CD14-positive monocyte (primary cell): ENCODE results near the gene MMP27. TPM values are rescaled to one million over a fixed set of nuclear protein-coding genes. Genes with fewer than 3 reads are reported as not detected.

Experiments
- DNase-seq, 3 donors: peaks; one replicate each; pipeline ENCODE4 v3.0.0-alpha.2; 2011 to 2022
- H2AFZ ChIP-seq: 2 replicates; pipeline ENCODE4 v1.6.0; 2012; ENCODE audit warnings: mild to moderate bottlenecking, low read depth, low read length, inconsistent platforms; ENCODE audit not compliant: insufficient read depth, poor library complexity, severe bottlenecking
- H3K27ac ChIP-seq, 2 donors: 1 replicate in 1 of 2; 2 replicates in 1 of 2; pipeline ENCODE4 v1.5.1; 2012 to 2013; ENCODE audit warnings: low read length in 2 of 2, control low read depth in 1 of 2, inconsistent platforms in 1 of 2, low read depth in 1 of 2, mild to moderate bottlenecking in 1 of 2
- H3K27me3 ChIP-seq, 2 donors: one replicate each; pipeline versions ENCODE4 v1.6.0 to v1.6.1; 2011 to 2013; ENCODE audit warnings: low read length in 2 of 2; ENCODE audit not compliant: control insufficient read depth in 2 of 2, insufficient read depth in 2 of 2
- H3K36me3 ChIP-seq, 2 donors: replicated peaks in 1 of 2; 1 replicate in 1 of 2; 2 replicates in 1 of 2; pipeline versions ENCODE4 v1.5.1 to v1.6.1; 2012 to 2013; ENCODE audit warnings: low read length in 2 of 2, control low read depth in 1 of 2, inconsistent platforms in 1 of 2, mild to moderate bottlenecking in 1 of 2; ENCODE audit not compliant: insufficient read depth in 2 of 2, control insufficient read depth in 1 of 2
- H3K4me1 ChIP-seq, 2 donors: 1 replicate in 1 of 2; 2 replicates in 1 of 2; pipeline versions ENCODE4 v1.5.1 to v1.6.1; 2012 to 2013; ENCODE audit warnings: low read length in 2 of 2, control low read depth in 1 of 2, inconsistent platforms in 1 of 2, mild to moderate bottlenecking in 1 of 2, moderate library complexity in 1 of 2; ENCODE audit not compliant: insufficient read depth in 2 of 2, control insufficient read depth in 1 of 2
- H3K4me2 ChIP-seq: replicated peaks from 2 replicates; pipeline ENCODE3; 2012; ENCODE audit warnings: low read length, moderate library complexity, mild to moderate bottlenecking; ENCODE audit not compliant: poor library complexity, severe bottlenecking; ENCODE audit errors: extremely low read depth
- H3K4me3 ChIP-seq, 3 experiments: fragments of 200-600 bp in 1 of 3; sonication (generic) in 1 of 3; replicated peaks in 1 of 3; 1 replicate in 2 of 3; 2 replicates in 1 of 3; pipeline ENCODE4 v1.5.1; 2011 to 2013; ENCODE audit warnings: low read length in 3 of 3, mild to moderate bottlenecking in 3 of 3, control low read depth in 2 of 3, low read depth in 2 of 3, inconsistent platforms in 1 of 3, moderate library complexity in 1 of 3
- H3K79me2 ChIP-seq: 2 replicates; pipeline ENCODE4 v1.6.0; 2012; ENCODE audit warnings: mild to moderate bottlenecking, control low read depth, inconsistent platforms, low read length, moderate library complexity; ENCODE audit not compliant: insufficient read depth
- H3K9ac ChIP-seq: 2 replicates; pipeline ENCODE4 v1.6.0; 2017; ENCODE audit warnings: low read length, mild to moderate bottlenecking; ENCODE audit not compliant: insufficient read depth, poor library complexity, severe bottlenecking
- H3K9me3 ChIP-seq, 2 donors: replicated peaks in 1 of 2; 1 replicate in 1 of 2; 2 replicates in 1 of 2; pipeline versions ENCODE4 v1.5.1 to v1.6.1; 2012 to 2013; ENCODE audit warnings: low read length in 2 of 2, control low read depth in 1 of 2; ENCODE audit not compliant: control insufficient read depth in 1 of 2, insufficient read depth in 1 of 2
- H4K20me1 ChIP-seq: 2 replicates; pipeline ENCODE4 v1.6.0; 2012; ENCODE audit warnings: mild to moderate bottlenecking, low read length, control low read depth, moderate library complexity; ENCODE audit not compliant: insufficient read depth
- H3K27ac Mint-ChIP-seq, 7 donors: one replicate each; pipeline ENCODE4 v1.8.0; 2020; ENCODE audit warnings: mild to moderate bottlenecking in 7 of 7, mixed read lengths in 7 of 7, moderate library complexity in 6 of 7, inconsistent platforms in 2 of 7
- H3K27me3 Mint-ChIP-seq, 3 donors: one replicate each; pipeline ENCODE4 v1.8.0; 2021 to 2022; ENCODE audit warnings: low read depth in 3 of 3, mild to moderate bottlenecking in 3 of 3, mixed read lengths in 3 of 3, moderate library complexity in 3 of 3, inconsistent platforms in 1 of 3
- H3K36me3 Mint-ChIP-seq, 2 donors: one replicate each; pipeline ENCODE4 v1.8.0; 2020; ENCODE audit warnings: mixed read lengths in 2 of 2, inconsistent platforms in 1 of 2, mild to moderate bottlenecking in 1 of 2
- H3K4me1 Mint-ChIP-seq: one replicate; pipeline ENCODE4 v1.8.0; 2020; ENCODE audit warnings: mild to moderate bottlenecking, mixed read lengths
- H3K4me3 Mint-ChIP-seq, 2 donors: one replicate each; pipeline ENCODE4 v1.8.0; 2020; ENCODE audit warnings: mild to moderate bottlenecking in 2 of 2, mixed read lengths in 2 of 2, moderate library complexity in 1 of 2
- H3K9me3 Mint-ChIP-seq, 7 donors: one replicate each; pipeline ENCODE4 v1.8.0; 2020 to 2022; ENCODE audit warnings: mixed read lengths in 7 of 7, mild to moderate bottlenecking in 6 of 7, moderate library complexity in 6 of 7, inconsistent platforms in 2 of 7
- WGBS: methylation state at CpG from one replicate; pipeline ENCODE4 v1.1.5; 2013; ENCODE audit warnings: missing lambda C conversion rate; ENCODE audit not compliant: insufficient coverage; 5-methylcytosine and 5-hydroxymethylcytosine counted together
- intact Hi-C, 2 donors: fragments of 100-400 bp; cut with micrococcal nuclease; formaldehyde crosslinking; loops; one replicate each; pipeline versions ENCODE4 v1.15.0 to v1.15.1; 2023
- polyA plus RNA-seq, 3 donors: library from polyadenylated mRNA; depleted of rRNA in 1 of 3; unstranded in 2 of 3; stranded (reverse) in 1 of 3; fragments of 300-500 nt in 2 of 3; fragments of >200 nt in 1 of 3; fragmentation: Illumina TruSeq in 2 of 3; gene quantifications; 1 replicate in 2 of 3; 2 replicates in 1 of 3; pipeline ENCODE4 v1.2.3, GENCODE V29; 2012 to 2021
- TF ChIP-seq, protein P1 (sequence below): fragments of 200-600 bp; IDR thresholded peaks from one replicate; pipeline ENCODE4 v1.8.0; 2022; ENCODE audit warnings: antibody characterized with exemption, mild to moderate bottlenecking

MMP27 gene
- polyA plus RNA-seq, 3 donors = not detected

DNA sequence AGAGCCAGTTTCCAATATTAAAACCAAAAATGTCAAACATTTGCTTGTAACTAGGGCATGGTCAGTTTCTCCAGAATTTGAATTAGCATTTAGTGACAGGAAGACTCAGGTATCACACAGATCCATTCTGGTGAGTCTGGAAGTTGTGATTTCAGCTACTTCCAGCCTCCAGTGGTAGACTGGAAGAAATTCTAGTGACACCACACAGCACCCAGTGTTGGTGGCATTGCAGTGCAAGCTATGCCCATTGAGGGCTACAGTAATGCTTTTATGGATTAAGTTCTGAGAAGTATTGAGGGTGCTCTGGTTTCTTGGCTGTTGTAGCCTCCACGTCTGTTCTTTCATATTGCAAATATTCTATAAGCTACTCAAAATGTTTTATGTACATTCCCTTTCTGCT is 49.0 kb downstream of the MMP27 start:
- H4K20me1 ChIP-seq = no peaks in the 10 kb centered on the region
- no CpG with 5 or more reads among the region's 1 CpG for WGBS
- H3K36me3 ChIP-seq = no peaks in the 10 kb centered on the region
- Mint-ChIP-seq H3K27ac (no peak overlapping the region), H3K4me3 (no peak overlapping the region), H3K9me3 (peaks cover 0 to 5% (median 3%) of the 10 kb centered on the region in 7 donors), H3K27me3 (peaks cover 2 to 7% (median 3%) of the 10 kb centered on the region in 3 donors), H3K4me1 (no peaks in the 10 kb centered on the region), H3K36me3 (no peaks in the 10 kb centered on the region)
- intact Hi-C loops = no loop called here
- H3K4me3 ChIP-seq = no peak overlapping the region
- H3K9me3 ChIP-seq = peaks cover 0 to 6% of the 10 kb centered on the region in 2 donors
- no peak overlapping the region for H3K4me2 ChIP-seq
- H3K4me1 ChIP-seq = no peaks in the 10 kb centered on the region
- H3K27me3 ChIP-seq = peaks cover 0 to 4% of the 10 kb centered on the region in 2 donors
- no peak for DNase-seq
- H2AFZ ChIP-seq = no peak overlapping the region
- H3K79me2 ChIP-seq = no peaks in the 10 kb centered on the region
- no peak overlapping the region for H3K9ac ChIP-seq
- H3K27ac ChIP-seq = no peak overlapping the region
- TF ChIP-seq, protein P1, sequence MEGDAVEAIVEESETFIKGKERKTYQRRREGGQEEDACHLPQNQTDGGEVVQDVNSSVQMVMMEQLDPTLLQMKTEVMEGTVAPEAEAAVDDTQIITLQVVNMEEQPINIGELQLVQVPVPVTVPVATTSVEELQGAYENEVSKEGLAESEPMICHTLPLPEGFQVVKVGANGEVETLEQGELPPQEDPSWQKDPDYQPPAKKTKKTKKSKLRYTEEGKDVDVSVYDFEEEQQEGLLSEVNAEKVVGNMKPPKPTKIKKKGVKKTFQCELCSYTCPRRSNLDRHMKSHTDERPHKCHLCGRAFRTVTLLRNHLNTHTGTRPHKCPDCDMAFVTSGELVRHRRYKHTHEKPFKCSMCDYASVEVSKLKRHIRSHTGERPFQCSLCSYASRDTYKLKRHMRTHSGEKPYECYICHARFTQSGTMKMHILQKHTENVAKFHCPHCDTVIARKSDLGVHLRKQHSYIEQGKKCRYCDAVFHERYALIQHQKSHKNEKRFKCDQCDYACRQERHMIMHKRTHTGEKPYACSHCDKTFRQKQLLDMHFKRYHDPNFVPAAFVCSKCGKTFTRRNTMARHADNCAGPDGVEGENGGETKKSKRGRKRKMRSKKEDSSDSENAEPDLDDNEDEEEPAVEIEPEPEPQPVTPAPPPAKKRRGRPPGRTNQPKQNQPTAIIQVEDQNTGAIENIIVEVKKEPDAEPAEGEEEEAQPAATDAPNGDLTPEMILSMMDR = no peak

DNA sequence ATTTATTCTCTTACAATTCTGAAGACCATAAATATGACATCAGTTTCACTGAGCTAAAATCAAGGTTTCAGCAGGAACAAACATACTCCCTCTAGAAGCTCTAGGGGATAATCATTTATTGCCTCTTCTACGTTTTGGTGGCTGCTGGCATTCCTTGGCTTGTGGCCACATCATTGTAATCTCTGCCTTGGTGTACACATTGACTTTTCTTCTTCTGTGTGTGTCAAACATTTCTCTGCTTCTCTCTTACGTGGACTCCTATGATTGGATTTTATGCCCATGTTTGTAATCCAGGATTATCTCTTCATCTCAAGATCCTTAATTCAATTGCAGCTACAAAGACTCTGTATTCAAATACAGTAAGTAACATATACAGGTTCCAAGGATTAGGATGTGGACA is 50.0 kb downstream of the MMP27 start:
- H3K4me3 Mint-ChIP-seq = no peak overlapping the region
- H4K20me1 ChIP-seq = no peaks in the 10 kb centered on the region
- H3K9me3 ChIP-seq = peaks cover 0 to 6% of the 10 kb centered on the region in 2 donors
- intact Hi-C loops = no loop called here
- H3K4me1 ChIP-seq = no peaks in the 10 kb centered on the region
- no peak overlapping the region for H3K4me3 ChIP-seq
- 100% methylated on average over 1 of the region's 2 CpGs for WGBS
- no peaks in the 10 kb centered on the region for H3K36me3 ChIP-seq
- no peak overlapping the region for H3K27ac ChIP-seq
- H3K4me2 ChIP-seq = no peak overlapping the region
- no peak for DNase-seq
- no peak overlapping the region for H3K27ac Mint-ChIP-seq
- no peaks in the 10 kb centered on the region for H3K36me3 Mint-ChIP-seq
- H3K79me2 ChIP-seq = no peaks in the 10 kb centered on the region
- H2AFZ ChIP-seq = no peak overlapping the region
- H3K4me1 Mint-ChIP-seq = no peaks in the 10 kb centered on the region
- H3K27me3 ChIP-seq = peaks cover 0 to 4% of the 10 kb centered on the region in 2 donors
- H3K27me3 Mint-ChIP-seq = peaks cover 2 to 6% (median 3%) of the 10 kb centered on the region in 3 donors
- TF ChIP-seq, protein P1 = no peak
- peaks cover 0 to 5% (median 3%) of the 10 kb centered on the region in 7 donors for H3K9me3 Mint-ChIP-seq
- no peak overlapping the region for H3K9ac ChIP-seq
